GM21367 (cell line): Measurements from ENCODE around the gene MCRS1.
A peak's percentile ranks its signal among the peaks of the same experiment; 100 is the strongest.
"Not testable (repeated sequence)": the region's sequence is repeated elsewhere in the genome, so short reads cannot be mapped to it uniquely, and the experiment has no call there.

Experiments used
- ATAC-seq: cut with Tn5 transposase; IDR thresholded peaks from one replicate; pipeline ENCODE4 v1.9.1; 2021; ENCODE audit not compliant: unreplicated experiment

MCRS1 gene, protein sequence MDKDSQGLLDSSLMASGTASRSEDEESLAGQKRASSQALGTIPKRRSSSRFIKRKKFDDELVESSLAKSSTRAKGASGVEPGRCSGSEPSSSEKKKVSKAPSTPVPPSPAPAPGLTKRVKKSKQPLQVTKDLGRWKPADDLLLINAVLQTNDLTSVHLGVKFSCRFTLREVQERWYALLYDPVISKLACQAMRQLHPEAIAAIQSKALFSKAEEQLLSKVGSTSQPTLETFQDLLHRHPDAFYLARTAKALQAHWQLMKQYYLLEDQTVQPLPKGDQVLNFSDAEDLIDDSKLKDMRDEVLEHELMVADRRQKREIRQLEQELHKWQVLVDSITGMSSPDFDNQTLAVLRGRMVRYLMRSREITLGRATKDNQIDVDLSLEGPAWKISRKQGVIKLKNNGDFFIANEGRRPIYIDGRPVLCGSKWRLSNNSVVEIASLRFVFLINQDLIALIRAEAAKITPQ

DNA sequence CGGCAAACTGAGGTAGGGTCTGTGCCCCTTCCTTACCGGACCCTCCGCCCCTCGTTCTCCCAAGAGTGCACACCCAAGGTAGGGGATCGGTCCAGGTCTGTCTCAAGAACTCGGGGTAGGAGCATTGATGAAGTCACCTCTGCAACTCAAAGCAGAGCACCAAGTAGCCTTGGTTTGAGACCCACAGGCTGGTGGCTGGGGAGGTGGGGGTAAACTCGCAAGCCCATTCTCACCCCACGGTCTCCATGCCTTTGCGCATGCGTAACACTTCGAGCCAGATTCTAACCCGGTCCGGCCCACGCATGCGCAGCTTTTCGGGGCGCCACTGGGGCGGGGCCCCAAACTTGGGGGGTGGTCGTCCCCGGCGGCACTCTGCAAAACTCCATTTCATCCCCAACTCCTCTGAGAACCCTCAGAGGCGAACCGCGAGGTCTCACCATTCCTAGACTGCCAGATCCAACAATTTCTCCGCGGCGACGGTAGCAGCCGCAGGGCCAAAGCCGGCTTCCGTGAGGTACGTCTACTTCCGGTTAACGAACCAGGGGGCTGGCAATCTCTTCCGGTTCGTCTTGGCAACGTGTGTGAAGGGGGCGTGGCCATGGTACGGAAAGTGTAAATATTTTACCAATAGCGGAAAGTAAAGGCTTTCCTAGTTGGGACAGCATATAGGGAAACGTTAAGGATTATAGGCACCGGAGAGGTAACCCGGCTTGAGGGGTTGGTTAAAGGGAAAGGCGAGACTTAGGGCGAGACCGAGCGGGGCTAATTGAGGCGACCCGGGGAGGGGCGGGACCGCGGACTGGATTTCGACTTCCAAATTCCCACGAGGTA is at the start of gene MCRS1:
TSS of gene MCRS1 (minus strand) at position 532 of the 831 bp plus-strand sequence. CDS start 1,411 bp downstream, outside the sequence.
- ATAC-seq: peak; percentile 63

DNA sequence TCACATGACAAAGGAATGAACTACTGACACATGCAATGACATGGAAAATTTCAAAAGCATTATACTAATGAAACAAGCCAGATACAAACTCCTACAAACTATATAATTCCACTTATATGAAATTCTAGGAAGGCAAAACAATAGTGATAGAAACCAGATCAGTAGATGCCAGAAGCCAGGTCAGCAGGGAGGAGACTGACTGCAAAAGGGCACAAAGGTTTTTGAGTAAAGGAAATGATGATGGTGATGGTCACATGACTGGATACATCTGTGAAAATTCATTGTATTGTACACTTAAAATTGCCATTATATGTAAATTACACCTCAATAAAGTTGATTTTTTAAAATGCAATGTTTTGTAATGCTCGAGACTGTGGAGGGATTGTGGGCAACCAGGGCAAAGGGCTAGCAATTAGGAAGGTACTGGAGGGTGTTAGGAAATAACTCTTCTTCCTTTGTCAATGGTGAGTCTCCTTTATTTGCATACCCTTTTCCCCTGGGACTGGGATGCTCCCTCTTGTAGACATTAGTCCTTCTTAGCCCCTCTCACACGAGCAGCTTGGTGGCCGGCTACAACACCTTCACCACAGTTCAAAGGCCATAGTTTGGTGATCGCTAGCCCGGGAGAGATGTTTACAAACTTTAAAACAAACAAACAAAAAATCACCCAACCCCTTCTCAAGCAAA is 48.7 kb upstream of the MCRS1 start:
- ATAC-seq: no peak

GRCh38 chr12:49615725-49616124 is 47.8 kb upstream of the MCRS1 start:
- no peak for ATAC-seq

DNA sequence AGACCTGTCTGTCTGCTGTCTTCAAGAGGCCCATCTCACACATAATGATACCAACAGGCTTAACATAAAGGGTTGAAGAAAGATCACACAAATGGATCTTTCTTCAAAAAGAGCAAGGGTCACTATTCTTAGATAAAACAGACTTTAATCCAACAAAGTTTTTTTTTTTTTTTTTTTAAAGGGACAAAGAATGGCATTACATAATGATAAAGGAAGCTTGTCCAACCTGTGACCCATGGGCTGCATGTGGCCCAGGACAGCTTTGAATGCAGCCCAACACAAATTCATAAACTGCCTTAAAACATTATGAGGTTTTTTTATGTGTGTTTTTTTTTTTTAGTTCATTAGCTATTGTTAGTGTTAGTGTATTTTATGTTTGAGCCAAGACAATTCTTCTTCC is 44.3 kb upstream of the MCRS1 start:
- ATAC-seq: no peak

GRCh38 chr12:49610785-49611184 is 42.8 kb upstream of the MCRS1 start:
- not testable (repeated sequence) for ATAC-seq

DNA sequence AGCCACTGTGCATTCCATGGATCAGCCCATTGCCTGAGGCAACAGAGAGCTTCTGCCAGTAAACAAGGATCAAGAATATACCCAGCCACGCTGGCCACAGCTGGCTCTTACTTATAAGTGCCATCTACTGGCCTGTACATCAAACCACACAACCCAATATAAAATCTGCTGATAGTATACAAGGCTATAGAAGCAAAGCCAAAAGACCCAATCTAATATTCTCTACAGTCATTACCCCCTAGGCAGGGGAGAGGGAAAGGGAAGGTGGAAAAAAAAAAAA is 41.9 kb upstream of the MCRS1 start:
- ATAC-seq: no peak

- ATAC-seq: no peak
Observed at GRCh38 chr12:49609059-49609874, 41.3 kb upstream of the MCRS1 start.

GRCh38 chr12:49605539-49605938 is 37.6 kb upstream of the MCRS1 start, which contains the start of gene FAM186B:
TSS of gene FAM186B (minus strand) at chr12:49605639. CDS start at chr12:49605477, 162 bp downstream.
- not testable (repeated sequence) for ATAC-seq

DNA sequence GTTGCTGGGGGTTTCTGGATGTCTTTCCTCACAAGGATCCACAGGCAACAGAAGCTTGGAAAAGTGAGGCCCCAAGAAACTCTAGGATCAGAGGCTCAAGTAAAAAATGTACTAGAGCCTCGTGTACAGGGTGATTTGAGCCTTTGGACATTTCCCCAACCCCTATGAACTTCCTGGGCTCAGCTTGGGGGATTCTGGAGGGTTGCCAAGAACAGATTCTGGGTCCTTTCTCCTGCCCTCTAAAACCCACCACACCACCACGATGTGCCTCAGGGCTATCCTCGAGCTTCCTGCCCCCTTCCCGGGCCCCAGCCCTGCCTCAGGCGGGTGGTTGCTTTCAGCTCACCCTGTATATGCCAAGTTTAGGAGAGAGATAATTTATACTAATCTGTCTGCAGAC is 36.9 kb upstream of the MCRS1 start:
- no peak for ATAC-seq

GRCh38 chr12:49603721-49604120 is 35.8 kb upstream of the MCRS1 start:
- no peak for ATAC-seq

GRCh38 chr12:49599961-49600360 is 32.0 kb upstream of the MCRS1 start:
- no peak for ATAC-seq

DNA sequence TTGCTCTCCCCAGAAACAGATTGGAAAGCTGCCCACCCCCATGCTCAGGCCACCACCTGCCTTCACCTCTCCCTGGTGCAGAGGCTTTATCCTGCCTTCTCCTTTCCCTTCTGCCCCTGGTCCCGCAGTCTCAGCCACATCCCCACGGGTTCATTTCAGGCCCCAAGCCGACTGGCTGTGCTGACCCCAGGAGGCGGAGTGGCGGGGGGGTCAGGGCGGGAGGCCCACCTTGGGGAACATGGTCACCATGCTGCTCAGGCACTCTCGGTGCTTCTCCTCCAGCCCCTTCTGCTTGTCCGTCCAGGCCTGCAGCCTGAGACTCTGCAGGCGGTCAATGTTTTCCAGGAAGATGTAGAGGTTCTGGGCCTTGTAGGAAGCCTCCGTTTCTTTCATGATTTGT is 30.6 kb upstream of the MCRS1 start:
- ATAC-seq: no peak

DNA sequence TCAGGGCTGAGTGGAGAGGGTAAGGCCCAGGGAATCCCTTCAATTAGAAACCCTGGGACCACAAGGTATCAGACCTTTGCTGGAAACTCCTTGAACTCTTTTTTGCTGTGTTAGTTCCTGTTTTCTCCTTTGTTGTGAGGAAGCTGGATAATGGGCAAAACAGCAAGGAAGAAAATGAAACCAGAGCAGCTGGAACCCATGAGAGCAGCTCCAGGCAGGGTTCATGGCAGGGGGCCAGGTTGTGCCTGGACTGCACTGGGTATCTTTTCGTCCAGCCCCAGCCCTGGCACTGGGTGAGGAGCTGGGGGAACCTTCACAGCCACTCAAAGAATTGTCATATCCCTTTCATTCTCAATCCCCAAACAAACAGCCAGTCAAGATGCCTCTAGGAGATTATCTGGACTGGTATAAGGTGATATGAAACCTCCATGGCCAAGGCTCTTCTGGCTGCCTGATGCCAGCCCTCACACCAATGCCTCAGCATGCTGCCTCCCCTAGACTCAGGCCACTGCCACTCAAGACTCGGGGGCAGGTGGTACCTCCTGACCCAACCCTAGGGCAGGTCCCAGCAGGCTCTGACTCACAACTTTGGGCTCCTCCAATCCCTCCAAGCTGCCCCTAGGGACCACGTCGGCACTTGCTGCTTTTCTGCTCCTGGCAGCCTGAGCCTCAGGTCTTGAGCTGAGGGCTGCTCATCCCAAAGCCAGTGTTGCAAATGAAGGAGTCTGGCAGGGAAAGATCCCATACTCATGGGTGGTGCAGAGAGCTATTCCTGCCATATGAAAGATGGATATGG is 21.0 kb upstream of the MCRS1 start:
- ATAC-seq: no peak

- ATAC-seq: no peak
Observed at GRCh38 chr12:49588281-49588680, 20.3 kb upstream of the MCRS1 start.

- ATAC-seq: no peak
Observed at GRCh38 chr12:49587174-49587908, 19.4 kb upstream of the MCRS1 start.

DNA sequence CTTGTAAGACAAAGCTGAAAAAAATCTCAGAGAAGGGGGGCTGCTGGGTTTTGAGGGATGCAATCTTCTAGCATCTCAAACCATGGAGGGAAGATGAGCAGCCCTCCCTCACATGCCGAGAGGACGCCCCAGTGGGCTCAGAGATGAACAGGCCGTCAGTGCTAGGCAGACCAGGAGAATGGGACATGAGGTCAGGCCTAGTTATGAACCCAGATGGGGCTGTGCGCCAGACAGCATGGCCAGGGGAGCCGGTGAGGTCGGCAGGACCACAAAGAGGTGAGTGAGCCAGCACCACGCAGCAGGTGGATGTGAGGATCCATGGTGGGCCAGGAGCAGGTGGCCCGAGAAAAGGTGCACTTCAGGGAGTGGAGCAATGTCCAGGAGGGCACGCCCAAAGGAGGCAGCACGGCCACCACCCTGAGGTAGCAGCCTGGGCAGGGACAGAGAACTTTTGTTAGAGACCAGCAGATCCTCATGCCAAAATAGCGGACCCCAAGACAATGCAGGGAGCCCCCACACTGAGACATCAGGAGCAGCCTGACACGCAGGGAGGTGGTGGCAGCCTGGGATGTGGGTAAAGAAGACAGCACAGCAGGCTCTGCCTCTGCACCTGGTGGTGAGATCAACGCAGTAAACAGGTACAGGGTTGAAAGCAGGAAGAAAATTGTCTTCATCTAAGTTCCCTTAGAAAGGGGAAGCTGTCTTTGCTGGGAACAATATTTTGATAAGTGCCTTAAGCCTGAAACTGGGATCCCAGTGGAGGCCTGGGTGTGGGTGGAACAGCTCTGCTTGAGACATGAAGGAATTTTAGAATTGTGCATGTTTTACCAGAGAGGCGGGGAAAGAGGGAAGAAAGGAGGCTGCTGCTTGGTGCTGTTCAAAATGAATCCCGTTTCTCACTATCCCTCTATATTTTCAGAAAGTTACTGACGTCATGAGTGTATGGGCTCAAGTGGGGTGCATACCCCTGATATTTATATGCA is 17.8 kb upstream of the MCRS1 start:
- no peak for ATAC-seq

GRCh38 chr12:49584591-49584990 is 16.6 kb upstream of the MCRS1 start:
- ATAC-seq: no peak
